Naive thymus-derived CD8-positive, alpha-beta T cell (primary cell): ENCODE measurements around the gene CREB5. TPM values are rescaled to one million over a fixed set of nuclear protein-coding genes. Genes with fewer than 3 reads are reported as not detected.

Experiments
- ATAC-seq, 2 donors: fragments of 150-1000 bp; cut with Tn5 transposase in 1 of 2; sonication (Bioruptor Pico), chemical (Tn5 transposase) in 1 of 2; 1 replicate in 1 of 2; 2 replicates in 1 of 2; pipeline ENCODE4 v1.10.0; 2021; ENCODE audit warnings: mild to moderate bottlenecking in 2 of 2, moderate library complexity in 2 of 2
- POLR2A ChIA-PET: fragments of 350-600 bp; sonication (Branson Sonifier 250); formaldehyde crosslinking; loops from one replicate; lab custom pipeline; 2021; ENCODE audit warnings: antibody characterized with exemption; lab: Charles Lee
- DNase-seq, 10 donors: peaks; one replicate each; pipeline versions ENCODE4 v3.0.0 to v3.0.0-alpha.2; 2020 to 2022
- H3K27ac Mint-ChIP-seq, 10 donors: one replicate each; pipeline ENCODE4 v1.8.0; 2020 to 2022; ENCODE audit warnings: mild to moderate bottlenecking in 10 of 10, mixed read lengths in 10 of 10, moderate library complexity in 4 of 10, inconsistent platforms in 1 of 10
- H3K27me3 Mint-ChIP-seq, 5 donors: one replicate each; pipeline ENCODE4 v1.8.0; 2021 to 2022; ENCODE audit warnings: mixed read lengths in 5 of 5
- H3K36me3 Mint-ChIP-seq, 3 donors: one replicate each; pipeline ENCODE4 v1.8.0; 2020 to 2022; ENCODE audit warnings: mixed read lengths in 3 of 3, mild to moderate bottlenecking in 2 of 3, inconsistent platforms in 1 of 3
- H3K4me1 Mint-ChIP-seq, 4 donors: one replicate each; pipeline ENCODE4 v1.8.0; 2021 to 2022; ENCODE audit warnings: mixed read lengths in 4 of 4
- H3K4me3 Mint-ChIP-seq, 10 donors: one replicate each; pipeline ENCODE4 v1.8.0; 2020 to 2022; ENCODE audit warnings: mild to moderate bottlenecking in 10 of 10, mixed read lengths in 10 of 10, moderate library complexity in 6 of 10, inconsistent platforms in 1 of 10
- H3K9me3 Mint-ChIP-seq, 9 donors: one replicate each; pipeline ENCODE4 v1.8.0; 2020 to 2022; ENCODE audit warnings: mixed read lengths in 9 of 9, mild to moderate bottlenecking in 3 of 9, inconsistent platforms in 1 of 9, moderate library complexity in 1 of 9
- polyA plus RNA-seq, 3 donors: library from polyadenylated mRNA; unstranded; fragments of 300-500 nt; fragmentation: Illumina TruSeq; gene quantifications; one replicate each; pipeline ENCODE4 v1.2.3, GENCODE V29; 2021
- total RNA-seq, 8 experiments: library from RNA in 2 of 8; stranded (reverse) in 2 of 8; gene quantifications; one replicate each; pipeline ENCODE4 v1.2.3 and lab custom pipeline; 2021 to 2026

The CREB5 gene
- total and polyA plus RNA-seq, 5 experiments from 2014 or later: 0.19 to 0.23 TPM; not detected in 3

GRCh38 chr7:28744951-28745350 is 332.6 kb downstream of the CREB5 start:
- DNase-seq (no peak), ATAC-seq (no peak)
- H3K4me3 Mint-ChIP-seq: no peak overlapping the region
- peaks cover 2 to 5% (median 3%) of the 10 kb centered on the region in 4 donors for H3K4me1 Mint-ChIP-seq
- no peaks in the 10 kb centered on the region for H3K9me3 Mint-ChIP-seq
- H3K27ac Mint-ChIP-seq: no peak overlapping the region
- H3K36me3 Mint-ChIP-seq: no peaks in the 10 kb centered on the region
- POLR2A ChIA-PET: no interaction called here
- H3K27me3 Mint-ChIP-seq: peaks cover 0 to under 1% (median under 1%) of the 10 kb centered on the region in 5 donors

GRCh38 chr7:28745351-28745750 is 333.0 kb downstream of the CREB5 start:
- ATAC-seq (no peak), DNase-seq (no peak)
- H3K27ac Mint-ChIP-seq: no peak overlapping the region
- POLR2A ChIA-PET: no interaction called here
- H3K4me3 Mint-ChIP-seq: no peak overlapping the region
- no peaks in the 10 kb centered on the region for H3K27me3 Mint-ChIP-seq
- no peaks in the 10 kb centered on the region for H3K36me3 Mint-ChIP-seq
- H3K9me3 Mint-ChIP-seq: no peaks in the 10 kb centered on the region
- H3K4me1 Mint-ChIP-seq: peaks cover 2 to 5% (median 3%) of the 10 kb centered on the region in 4 donors

- Mint-ChIP-seq H3K4me1 (peaks cover 2 to 5% (median 3%) of the 10 kb centered on the region in 4 donors), H3K27ac (peak overlapping the region in 1 of 10 donors; percentile 25), H3K27me3 (no peaks in the 10 kb centered on the region), H3K36me3 (no peaks in the 10 kb centered on the region), H3K4me3 (no peak overlapping the region), H3K9me3 (no peaks in the 10 kb centered on the region)
- DNase-seq: no peak
- no peak for ATAC-seq
- POLR2A ChIA-PET: no interaction called here
Measured at GRCh38 chr7:28747404-28747803, 335.1 kb downstream of the CREB5 start.

DNA sequence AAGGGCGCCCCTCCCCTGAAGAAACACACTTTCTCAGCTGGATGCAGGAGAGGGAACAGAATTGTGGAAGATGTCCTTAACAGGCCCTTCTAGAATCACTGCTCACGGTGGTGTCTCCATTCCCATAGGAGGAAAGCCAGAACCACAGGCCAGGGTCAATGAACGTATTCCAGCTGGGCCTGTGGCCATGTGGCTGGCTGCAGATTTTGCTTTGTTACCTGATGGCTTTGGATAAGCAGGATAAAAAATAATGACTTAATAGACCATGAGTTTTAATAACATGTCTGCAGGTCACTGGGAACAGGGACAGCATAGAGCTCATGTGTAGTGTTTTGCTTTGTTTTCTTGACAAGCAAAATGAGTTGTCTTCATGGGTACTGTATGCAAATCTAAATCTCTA is 335.5 kb downstream of the CREB5 start:
- no peaks in the 10 kb centered on the region for H3K27me3 Mint-ChIP-seq
- peaks cover 2 to 5% (median 3%) of the 10 kb centered on the region in 4 donors for H3K4me1 Mint-ChIP-seq
- H3K4me3 Mint-ChIP-seq: no peak overlapping the region
- no peaks in the 10 kb centered on the region for H3K36me3 Mint-ChIP-seq
- POLR2A ChIA-PET: no interaction called here
- H3K27ac Mint-ChIP-seq: no peak overlapping the region
- DNase-seq (no peak), ATAC-seq (no peak)
- no peaks in the 10 kb centered on the region for H3K9me3 Mint-ChIP-seq

GRCh38 chr7:28748346-28748745 is 336.0 kb downstream of the CREB5 start:
- H3K4me3 Mint-ChIP-seq: no peak overlapping the region
- H3K36me3 Mint-ChIP-seq: no peaks in the 10 kb centered on the region
- no peaks in the 10 kb centered on the region for H3K27me3 Mint-ChIP-seq
- peaks cover 2 to 5% (median 3%) of the 10 kb centered on the region in 4 donors for H3K4me1 Mint-ChIP-seq
- ATAC-seq (no peak), DNase-seq (no peak)
- POLR2A ChIA-PET: no interaction called here
- no peaks in the 10 kb centered on the region for H3K9me3 Mint-ChIP-seq
- no peak overlapping the region for H3K27ac Mint-ChIP-seq

DNA sequence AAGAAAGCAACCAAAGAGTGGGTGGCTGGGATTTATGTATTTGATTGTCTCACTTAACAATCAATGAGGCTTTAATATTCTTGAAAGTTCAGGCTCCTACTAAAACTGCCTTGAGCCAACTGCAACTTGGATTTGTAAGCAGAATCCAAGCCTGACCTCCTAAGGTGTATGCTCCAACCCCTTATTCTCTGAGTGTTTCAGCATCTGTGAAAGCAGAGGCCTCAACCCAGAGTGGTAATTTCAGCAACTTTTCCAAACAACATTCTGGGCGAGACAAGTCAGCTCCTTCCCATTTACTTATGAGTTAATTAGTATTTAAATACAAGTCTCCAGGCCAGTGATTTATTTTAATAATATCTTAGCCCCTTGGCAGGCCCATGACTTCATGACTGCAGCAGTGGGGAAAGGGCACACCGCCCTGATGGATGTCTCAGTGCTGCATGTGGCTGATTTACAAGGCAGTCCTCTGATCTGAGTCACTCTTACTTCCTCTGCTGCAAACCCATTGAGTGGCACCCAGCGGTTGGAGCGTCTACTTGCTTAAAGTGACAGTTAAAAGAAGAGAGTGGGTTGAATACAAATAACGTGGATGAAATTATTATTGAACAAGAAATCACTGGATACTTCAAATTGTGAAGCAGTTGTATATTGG is 336.7 kb downstream of the CREB5 start:
- ATAC-seq: peak; percentile 59 to 63

DNA sequence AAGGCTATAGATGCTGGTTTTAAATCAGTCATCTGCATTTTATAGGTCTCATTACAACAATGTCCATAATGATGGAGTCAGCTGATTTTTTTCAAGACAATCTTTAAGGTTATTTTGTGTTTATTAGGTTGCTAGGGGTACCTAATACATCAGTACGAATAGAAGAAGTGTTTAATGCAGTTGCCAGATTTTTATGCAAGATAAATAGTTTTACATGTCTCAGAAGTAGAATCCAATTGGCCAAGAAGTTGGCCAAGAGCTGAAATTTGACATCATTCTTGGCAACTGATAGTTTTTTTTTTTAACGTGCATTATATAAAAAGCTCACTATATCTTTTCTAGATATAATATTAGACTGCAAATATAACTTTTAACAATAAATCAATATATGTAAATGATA is 337.3 kb downstream of the CREB5 start:
- DNase-seq (no peak), ATAC-seq (no peak)
- no peak overlapping the region for H3K27ac Mint-ChIP-seq
- no peak overlapping the region for H3K4me3 Mint-ChIP-seq
- no peaks in the 10 kb centered on the region for H3K36me3 Mint-ChIP-seq
- no peaks in the 10 kb centered on the region for H3K9me3 Mint-ChIP-seq
- POLR2A ChIA-PET: interaction anchor here (0.6 kb wide), 1 partner anchor 17 kb away, joined by 4 read pairs; no protein-coding TSS in a partner anchor
- peaks cover 0 to under 1% (median 0%) of the 10 kb centered on the region in 5 donors for H3K27me3 Mint-ChIP-seq
- peaks cover 2 to 5% (median 3%) of the 10 kb centered on the region in 4 donors for H3K4me1 Mint-ChIP-seq

More for the DNA sequence above, 336.7 kb downstream of the CREB5 start:
- Mint-ChIP-seq H3K27me3 (no peaks in the 10 kb centered on the region), H3K4me3 (no peak overlapping the region), H3K9me3 (no peaks in the 10 kb centered on the region), H3K27ac (peak overlapping the region in 3 of 10 donors; percentile 21 to 77 (median 39)), H3K36me3 (no peaks in the 10 kb centered on the region), H3K4me1 (peaks cover 2 to 5% (median 3%) of the 10 kb centered on the region in 4 donors)
- POLR2A ChIA-PET: interaction anchor here (0.6 kb wide), 1 partner anchor 17 kb away, joined by 4 read pairs; no protein-coding TSS in a partner anchor
- DNase-seq: peak in 2 of 10 donors; percentile 6 to 19

DNA sequence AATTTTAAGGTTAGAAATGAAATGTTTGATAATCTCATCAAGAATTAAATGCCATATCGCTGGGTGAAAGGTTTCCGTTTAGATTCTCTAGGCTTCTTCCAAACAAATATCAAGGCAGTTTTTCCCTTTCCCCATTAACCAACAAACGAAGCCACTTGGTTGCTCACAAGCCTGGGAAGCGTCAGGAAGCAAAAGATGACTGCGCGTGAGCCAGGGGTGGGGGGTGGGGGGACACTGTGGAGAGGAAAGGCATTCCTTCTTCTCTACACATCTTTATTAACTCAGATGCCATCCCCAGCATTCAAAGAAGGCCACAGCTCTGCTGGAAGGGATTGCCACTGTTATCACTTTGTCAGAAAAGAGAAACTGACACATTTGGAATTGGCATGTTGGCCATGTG is 338.7 kb downstream of the CREB5 start:
- H3K27me3 Mint-ChIP-seq: peaks cover 0 to 5% (median 1%) of the 10 kb centered on the region in 5 donors
- H3K9me3 Mint-ChIP-seq: no peaks in the 10 kb centered on the region
- H3K4me1 Mint-ChIP-seq: peaks cover 2 to 5% (median 3%) of the 10 kb centered on the region in 4 donors
- ATAC-seq: no peak
- no peak overlapping the region for H3K4me3 Mint-ChIP-seq
- no peak for DNase-seq
- H3K36me3 Mint-ChIP-seq: no peaks in the 10 kb centered on the region
- peak overlapping the region in 1 of 10 donors; percentile 13 for H3K27ac Mint-ChIP-seq
- POLR2A ChIA-PET: no interaction called here

DNA sequence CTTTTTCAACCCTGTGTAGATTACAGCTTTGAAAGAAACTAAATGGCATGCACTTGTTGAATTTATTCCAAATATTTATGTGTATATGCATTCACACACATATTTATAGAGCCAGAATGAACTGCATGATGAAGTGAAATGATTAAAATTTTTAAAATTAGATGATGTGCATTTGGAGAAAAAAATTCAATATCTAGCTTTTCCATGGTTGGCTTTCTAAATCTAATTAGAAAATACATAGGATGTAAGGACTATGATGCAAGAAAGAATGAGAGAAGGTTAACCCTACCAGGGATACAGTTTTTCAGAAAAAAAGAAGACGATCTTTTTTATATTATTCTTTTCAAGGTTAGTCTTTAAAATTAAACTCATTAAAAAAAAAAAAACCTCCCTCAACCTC is 341.3 kb downstream of the CREB5 start:
- H3K36me3 Mint-ChIP-seq: no peaks in the 10 kb centered on the region
- peaks cover 0 to 5% (median 1%) of the 10 kb centered on the region in 5 donors for H3K27me3 Mint-ChIP-seq
- no peak for DNase-seq

DNA sequence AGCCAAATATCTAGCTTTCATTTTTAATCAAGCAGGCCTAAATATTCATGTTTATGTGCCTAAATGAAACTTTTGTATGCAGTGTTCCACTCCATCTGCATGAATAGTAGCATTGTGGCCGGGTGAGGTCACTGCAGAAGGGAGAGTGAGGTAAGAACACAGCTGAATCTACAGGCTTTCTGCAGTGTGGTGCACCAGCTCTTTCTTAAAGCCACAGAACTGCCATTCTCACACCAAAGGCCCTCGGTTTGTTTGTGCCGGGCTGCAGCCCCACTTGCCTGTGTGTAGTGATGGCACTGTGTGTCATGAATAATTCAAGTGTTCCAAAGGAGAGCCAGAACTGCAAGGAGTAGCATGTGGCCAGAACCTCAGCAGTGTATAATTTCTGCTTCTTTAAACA is 341.7 kb downstream of the CREB5 start:
- peaks cover 2 to 5% (median 3%) of the 10 kb centered on the region in 4 donors for H3K4me1 Mint-ChIP-seq
- DNase-seq: no peak
- H3K36me3 Mint-ChIP-seq: no peaks in the 10 kb centered on the region
- no peak overlapping the region for H3K27ac Mint-ChIP-seq
- H3K4me3 Mint-ChIP-seq: no peak overlapping the region
- ATAC-seq: no peak
- no peaks in the 10 kb centered on the region for H3K9me3 Mint-ChIP-seq
- H3K27me3 Mint-ChIP-seq: peaks cover 0 to 5% (median 1%) of the 10 kb centered on the region in 5 donors
- POLR2A ChIA-PET: no interaction called here

More for the DNA sequence above, 341.3 kb downstream of the CREB5 start:
- H3K27ac Mint-ChIP-seq: no peak overlapping the region
- H3K4me3 Mint-ChIP-seq: no peak overlapping the region
- no peak for ATAC-seq
- POLR2A ChIA-PET: no interaction called here
- H3K9me3 Mint-ChIP-seq: no peaks in the 10 kb centered on the region
- peaks cover 2 to 5% (median 3%) of the 10 kb centered on the region in 4 donors for H3K4me1 Mint-ChIP-seq

- Mint-ChIP-seq H3K27ac (no peak overlapping the region), H3K4me3 (no peak overlapping the region), H3K36me3 (no peaks in the 10 kb centered on the region), H3K27me3 (peaks cover 0 to 5% (median 1%) of the 10 kb centered on the region in 5 donors), H3K4me1 (peaks cover 0 to 1% (median 0%) of the 10 kb centered on the region in 4 donors), H3K9me3 (no peaks in the 10 kb centered on the region)
- DNase-seq (no peak), ATAC-seq (no peak)
- POLR2A ChIA-PET: no interaction called here
Measured at GRCh38 chr7:28754447-28754846, 342.1 kb downstream of the CREB5 start.

DNA sequence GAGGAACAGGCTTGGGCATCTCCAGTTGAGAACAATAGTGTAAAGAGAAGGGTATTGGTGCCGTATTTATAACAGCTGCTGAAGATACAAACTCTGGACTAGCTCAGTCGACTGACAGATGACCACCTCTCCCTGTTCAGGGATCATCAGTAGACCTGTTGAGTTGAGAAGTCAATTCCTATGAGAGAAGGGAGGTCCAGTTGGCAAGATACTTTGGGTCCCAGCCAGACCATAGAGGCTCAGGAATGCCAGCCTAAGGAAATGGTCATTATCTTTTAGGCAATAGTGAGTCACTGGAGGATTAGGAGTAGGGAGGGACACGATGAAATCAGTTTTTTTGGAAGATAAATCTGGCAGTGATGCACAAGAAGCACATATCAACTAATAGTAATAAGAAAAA is 342.9 kb downstream of the CREB5 start:
- Mint-ChIP-seq H3K4me1 (no peaks in the 10 kb centered on the region), H3K27me3 (peaks cover 0 to 5% (median 1%) of the 10 kb centered on the region in 5 donors), H3K36me3 (no peaks in the 10 kb centered on the region), H3K9me3 (no peaks in the 10 kb centered on the region), H3K4me3 (no peak overlapping the region), H3K27ac (no peak overlapping the region)
- POLR2A ChIA-PET: no interaction called here
- no peak for DNase-seq
- ATAC-seq: no peak

DNA sequence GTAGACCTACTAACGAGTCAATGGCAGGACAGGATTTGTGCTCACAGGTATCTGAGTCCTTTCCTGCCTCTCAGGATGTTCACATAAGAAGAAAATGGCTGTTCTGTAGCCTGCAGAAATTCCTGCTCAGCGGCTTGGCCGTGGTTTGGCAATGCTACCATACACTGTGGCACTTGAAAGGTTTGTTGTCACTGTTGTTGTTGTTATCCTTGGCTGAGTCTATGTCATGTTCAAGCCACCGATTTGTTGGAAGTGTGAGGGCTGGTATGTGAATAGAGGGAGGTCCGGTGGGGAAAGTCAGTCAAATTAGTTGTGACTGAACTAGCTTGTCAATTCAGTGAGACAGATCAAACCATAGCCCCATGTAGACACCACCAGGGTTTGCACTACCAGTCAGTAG is 345.9 kb downstream of the CREB5 start:
- ATAC-seq: no peak
- H3K9me3 Mint-ChIP-seq: no peaks in the 10 kb centered on the region
- no peaks in the 10 kb centered on the region for H3K4me1 Mint-ChIP-seq
- peaks cover 0 to 9% (median 1%) of the 10 kb centered on the region in 5 donors for H3K27me3 Mint-ChIP-seq
- POLR2A ChIA-PET: no interaction called here
- no peaks in the 10 kb centered on the region for H3K36me3 Mint-ChIP-seq
- no peak for DNase-seq
- H3K27ac Mint-ChIP-seq: no peak overlapping the region
- no peak overlapping the region for H3K4me3 Mint-ChIP-seq
